ENCODE data around the gene CXXC1. TPM values are rescaled to one million over a fixed set of nuclear protein-coding genes. Genes with fewer than 3 reads are reported as not detected.

Gene CXXC1
- total and polyA plus RNA-seq, 2 of the 13 experiments (the other 11 are each of a cell fraction or from before 2014, with no cell fraction given), result 32.9 to 39.0 TPM

Small RNAs within 50 kb of the gene (small RNA-seq; reads per million reads assigned to genes)
- 0 reads per million in 3 experiments for gene RNA5SP458 (ENCODE audit: insufficient read depth in 2 of 3, insufficient read length in 3 of 3, low read depth in 2 of 3, low replicate concordance in 1 of 3)

Other genes starting within 250 kb of the CXXC1 start
- 24.0 and 34.9 TPM in 2 replicates for gene MYO5B, start 92.5 kb downstream of the CXXC1 start, total RNA-seq (2016; rRNA removed; fragmentation: Illumina TruSeq; extraction: Trizol)
- gene MYO5B, start 92.5 kb downstream of the CXXC1 start, polyA plus RNA-seq (2011; rRNA removed), result 12.4 and 13.1 TPM in 2 replicates
- 0.07 TPM in 1 of 2 replicates, not detected in the other for gene CFAP53, start 21.2 kb downstream of the CXXC1 start, total RNA-seq (2016; rRNA removed; fragmentation: Illumina TruSeq; extraction: Trizol)
- 0.05 TPM in 2 replicates for gene CFAP53, start 21.2 kb downstream of the CXXC1 start, polyA plus RNA-seq (2011; rRNA removed)
- gene MBD1, start 6.2 kb downstream of the CXXC1 start, total RNA-seq (2016; rRNA removed; fragmentation: Illumina TruSeq; extraction: Trizol), result 15.2 and 25.5 TPM in 2 replicates
- gene MBD1, start 6.2 kb downstream of the CXXC1 start, polyA plus RNA-seq (2011; rRNA removed), result 28.6 and 31.3 TPM in 2 replicates
- gene SKA1, start 87.4 kb upstream of the CXXC1 start, total RNA-seq (2016; rRNA removed; fragmentation: Illumina TruSeq; extraction: Trizol), result 21.3 and 28.3 TPM in 2 replicates
- 3.8 and 5.3 TPM in 2 replicates for gene SKA1, start 87.4 kb upstream of the CXXC1 start, polyA plus RNA-seq (2011; rRNA removed)